WTC11 (cell line): ENCODE results near the gene C2CD4A. TPM values are rescaled to one million over a fixed set of nuclear protein-coding genes. Genes with fewer than 3 reads are reported as not detected.

ENCODE experiments used
- ATAC-seq: fragments of 200-7000 bp; cut with Tn5 transposase; 2 replicates; pipeline ENCODE4 v1.10.0; 2021; ENCODE audit warnings: mild to moderate bottlenecking, moderate library complexity
- CTCF ChIA-PET: fragments of 300-600 bp; sonication (Branson Sonifier 250); formaldehyde crosslinking; loops from one replicate; lab custom pipeline; 2021; ENCODE audit warnings: antibody characterized with exemption; lab: Charles Lee
- POLR2A ChIA-PET: fragments of 350-600 bp; sonication (Branson Sonifier 250); formaldehyde crosslinking; loops from one replicate; lab custom pipeline; 2021; ENCODE audit warnings: antibody characterized with exemption; lab: Charles Lee
- DNase-seq: peaks from one replicate; pipeline ENCODE4 v3.0.0; 2021; ENCODE audit warnings: low spot score
- H3K27ac Mint-ChIP-seq: 2 replicates; pipeline ENCODE4 v1.8.0; 2021; ENCODE audit warnings: mixed read lengths
- H3K27me3 Mint-ChIP-seq: 2 replicates; pipeline ENCODE4 v1.8.0; 2021; ENCODE audit warnings: low read depth, mild to moderate bottlenecking, moderate library complexity, mixed read lengths
- H3K36me3 Mint-ChIP-seq: 2 replicates; pipeline ENCODE4 v1.8.0; 2021; ENCODE audit warnings: mixed read lengths
- H3K4me1 Mint-ChIP-seq: 2 replicates; pipeline ENCODE4 v1.8.0; 2022; ENCODE audit warnings: mixed read lengths
- H3K4me3 Mint-ChIP-seq: 2 replicates; pipeline ENCODE4 v1.8.0; 2021; ENCODE audit warnings: mild to moderate bottlenecking, moderate library complexity, mixed read lengths
- H3K9me3 Mint-ChIP-seq: 2 replicates; pipeline ENCODE4 v1.8.0; 2021; ENCODE audit warnings: mixed read lengths
- CBFB ChIP-seq: sonication (generic); formaldehyde crosslinking; IDR thresholded peaks from 2 replicates; pipeline ENCODE4 v1.8.1; 2022; ENCODE audit warnings: mild to moderate bottlenecking, low read depth, missing genetic modification reagents
- CREM ChIP-seq: sonication (generic); formaldehyde crosslinking; IDR thresholded peaks from 2 replicates; pipeline ENCODE4 v1.8.1; 2022; ENCODE audit warnings: mild to moderate bottlenecking, missing genetic modification reagents, moderate library complexity
- E2F4 ChIP-seq: sonication (generic); formaldehyde crosslinking; IDR thresholded peaks from 2 replicates; pipeline ENCODE4 v1.8.1; 2022; ENCODE audit warnings: low read depth, mild to moderate bottlenecking, moderate library complexity, missing genetic modification reagents, borderline replicate concordance
- GRHL2 ChIP-seq: fragments of 250-450 bp; sonication (Bioruptor Pico); IDR thresholded peaks from 2 replicates; pipeline ENCODE4 v1.8.0; 2022; ENCODE audit warnings: mild to moderate bottlenecking, moderate library complexity; ENCODE audit not compliant: insufficient replicate concordance, severe bottlenecking
- IRF2 ChIP-seq: sonication (generic); formaldehyde crosslinking; IDR thresholded peaks from 2 replicates; pipeline ENCODE4 v1.8.0; 2022; ENCODE audit warnings: low read depth, missing genetic modification reagents, borderline replicate concordance
- JAZF1 ChIP-seq: fragments of 250-450 bp; sonication (Bioruptor Pico); IDR thresholded peaks from 2 replicates; pipeline ENCODE4 v1.9.0; 2021; ENCODE audit warnings: moderate library complexity, mild to moderate bottlenecking, inconsistent platforms
- MLX ChIP-seq: sonication (generic); formaldehyde crosslinking; IDR thresholded peaks from 2 replicates; pipeline ENCODE4 v1.8.1; 2023; ENCODE audit warnings: mild to moderate bottlenecking, missing genetic modification reagents, moderate library complexity
- PREB ChIP-seq: sonication (generic); formaldehyde crosslinking; IDR thresholded peaks from 2 replicates; pipeline ENCODE4 v1.8.1; 2022; ENCODE audit warnings: mild to moderate bottlenecking, missing genetic modification reagents, moderate library complexity, borderline replicate concordance
- PRRX2 ChIP-seq: fragments of 250-450 bp; sonication (Bioruptor Pico); IDR thresholded peaks from 2 replicates; pipeline ENCODE4 v1.8.0; 2021; ENCODE audit warnings: mild to moderate bottlenecking
- TCF7 ChIP-seq: sonication (generic); formaldehyde crosslinking; IDR thresholded peaks from 2 replicates; pipeline ENCODE4 v1.8.0; 2022; ENCODE audit warnings: mild to moderate bottlenecking, low read depth, missing genetic modification reagents, moderate library complexity
- TEAD1 ChIP-seq: sonication (generic); formaldehyde crosslinking; IDR thresholded peaks from 2 replicates; pipeline ENCODE4 v1.8.0; 2022; ENCODE audit warnings: mild to moderate bottlenecking, missing genetic modification reagents
- ZNF396 ChIP-seq: fragments of 250-450 bp; sonication (Bioruptor Pico); IDR thresholded peaks from 2 replicates; pipeline ENCODE4 v1.8.0; 2021; ENCODE audit warnings: mild to moderate bottlenecking, moderate library complexity, borderline replicate concordance
- ZNF532 ChIP-seq: fragments of 250-450 bp; sonication (Bioruptor Pico); IDR thresholded peaks from 2 replicates; pipeline ENCODE4 v1.9.0; 2021; ENCODE audit warnings: mild to moderate bottlenecking, borderline replicate concordance
- total RNA-seq: library from RNA; stranded (reverse); gene quantifications from 3 replicates; pipeline ENCODE4 v1.2.3, GENCODE V29; 2021

Gene C2CD4A
- total RNA-seq, 1 experiment from 2014 or later, result 0.42 TPM

- TF ChIP-seq ZNF532 (CRISPR knock-in tag), result no peak
- TF ChIP-seq PRRX2 (CRISPR knock-in tag), result no peak
- TF ChIP-seq E2F4 (CRISPR knock-in tag), result no peak
- TF ChIP-seq MLX (CRISPR knock-in tag), result no peak
- TF ChIP-seq JAZF1 (CRISPR knock-in tag), result no peak
- no peak for TF ChIP-seq GRHL2
- TF ChIP-seq CBFB, result no peak
These were observed 40.9 kb downstream of the C2CD4A start (continued) for GRCh38 chr15:62107571-62108121.

GRCh38 chr15:62108411-62108810, 41.6 kb downstream of the C2CD4A start:
- no peak overlapping the region for H3K27ac Mint-ChIP-seq
- POLR2A ChIA-PET, result no interaction called here
- CTCF ChIA-PET, result interaction anchor here (1.5 kb wide), 1 partner anchor 146 kb away, joined by 5 read pairs; no protein-coding TSS in a partner anchor

GRCh38 chr15:62109437-62109836, 42.7 kb downstream of the C2CD4A start:
- Mint-ChIP-seq H3K9me3 (no peaks in the 10 kb centered on the region), H3K36me3 (no peaks in the 10 kb centered on the region), H3K4me1 (no peaks in the 10 kb centered on the region; the same call in 1 of the 2 replicates), H3K27me3 (no peaks in the 10 kb centered on the region), H3K27ac (no peak overlapping the region), H3K4me3 (no peak overlapping the region)
- ATAC-seq (no peak), DNase-seq (no peak)
- TF ChIP-seq TEAD1 (CRISPR knock-in tag) (no peak), PREB (CRISPR knock-in tag) (no peak), CREM (CRISPR knock-in tag) (no peak), JAZF1 (CRISPR knock-in tag) (no peak), TCF7 (no peak), IRF2 (CRISPR knock-in tag) (no peak), ZNF396 (CRISPR knock-in tag) (no peak)
- ChIA-PET POLR2A (no interaction called here), CTCF (no interaction called here)

More at GRCh38 chr15:62108411-62108810, 41.6 kb downstream of the C2CD4A start:
- DNase-seq (no peak), ATAC-seq (no peak)
- Mint-ChIP-seq H3K9me3 (no peaks in the 10 kb centered on the region), H3K4me3 (no peak overlapping the region), H3K4me1 (no peaks in the 10 kb centered on the region; the same call in 1 of the 2 replicates), H3K27me3 (no peaks in the 10 kb centered on the region), H3K36me3 (no peaks in the 10 kb centered on the region)
- TF ChIP-seq E2F4 (CRISPR knock-in tag) (no peak), PREB (CRISPR knock-in tag) (no peak)
